Endothelial cell of umbilical vein (primary cell): ENCODE measurements around the gene DISP2.

Experiments used
- JUN ChIP-seq: IDR thresholded peaks from 2 replicates; pipeline ENCODE4 v1.6.1; 2011; ENCODE audit warnings: borderline replicate concordance, low read depth; ENCODE audit not compliant: insufficient read length, insufficient read depth
- POLR2A ChIP-seq: IDR thresholded peaks from 2 replicates; pipeline ENCODE4 v1.6.1; 2012; ENCODE audit warnings: low read depth, mild to moderate bottlenecking, control low read depth, low read length
- TF ChIP-seq, protein P1 (sequence below), 2 donors: IDR thresholded peaks; 1 replicate in 1 of 2; 2 replicates in 1 of 2; pipeline ENCODE4 v1.5.1; 2011; ENCODE audit warnings: low read length in 2 of 2, mild to moderate bottlenecking in 2 of 2, moderate library complexity in 2 of 2, control low read depth in 1 of 2, inconsistent platforms in 1 of 2, low read depth in 1 of 2; ENCODE audit not compliant: insufficient read depth in 1 of 2; ENCODE audit errors: extremely low read depth in 1 of 2

DNA sequence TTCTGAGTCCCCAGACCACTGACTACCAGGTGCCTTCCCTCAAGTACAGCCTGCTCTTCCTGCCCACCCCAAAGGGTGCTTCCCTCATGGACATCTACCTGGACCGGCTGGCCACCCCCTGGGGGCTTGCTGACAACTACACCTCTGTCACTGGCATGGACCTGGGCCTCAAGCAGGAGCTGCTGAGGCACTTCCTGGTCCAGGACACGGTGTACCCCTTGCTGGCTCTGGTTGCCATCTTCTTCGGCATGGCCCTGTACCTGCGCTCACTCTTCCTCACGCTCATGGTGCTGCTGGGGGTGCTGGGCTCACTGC, 9.3 kb downstream of the DISP2 start:
- TF ChIP-seq POLR2A (no peak), JUN (no peak)
- TF ChIP-seq, protein P1, sequence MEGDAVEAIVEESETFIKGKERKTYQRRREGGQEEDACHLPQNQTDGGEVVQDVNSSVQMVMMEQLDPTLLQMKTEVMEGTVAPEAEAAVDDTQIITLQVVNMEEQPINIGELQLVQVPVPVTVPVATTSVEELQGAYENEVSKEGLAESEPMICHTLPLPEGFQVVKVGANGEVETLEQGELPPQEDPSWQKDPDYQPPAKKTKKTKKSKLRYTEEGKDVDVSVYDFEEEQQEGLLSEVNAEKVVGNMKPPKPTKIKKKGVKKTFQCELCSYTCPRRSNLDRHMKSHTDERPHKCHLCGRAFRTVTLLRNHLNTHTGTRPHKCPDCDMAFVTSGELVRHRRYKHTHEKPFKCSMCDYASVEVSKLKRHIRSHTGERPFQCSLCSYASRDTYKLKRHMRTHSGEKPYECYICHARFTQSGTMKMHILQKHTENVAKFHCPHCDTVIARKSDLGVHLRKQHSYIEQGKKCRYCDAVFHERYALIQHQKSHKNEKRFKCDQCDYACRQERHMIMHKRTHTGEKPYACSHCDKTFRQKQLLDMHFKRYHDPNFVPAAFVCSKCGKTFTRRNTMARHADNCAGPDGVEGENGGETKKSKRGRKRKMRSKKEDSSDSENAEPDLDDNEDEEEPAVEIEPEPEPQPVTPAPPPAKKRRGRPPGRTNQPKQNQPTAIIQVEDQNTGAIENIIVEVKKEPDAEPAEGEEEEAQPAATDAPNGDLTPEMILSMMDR (IDR thresholded peaks at IDR 0.05; ENCODE audit: extremely low read depth in 1 of 2, insufficient read depth in 1 of 2, low read depth in 1 of 2, low read length in 2 of 2): no peak
